GM13976 (cell line): Measurements from ENCODE around the gene COX7A1.

Experiments used
- DNase-seq: peaks from one replicate; pipeline ENCODE4 v3.0.0; 2012; ENCODE audit warnings: low spot score
- in situ Hi-C: fragments of 300-500 bp; cut with MboI; formaldehyde crosslinking; loops from one replicate; pipeline ENCODE4 v1.12.0; 2022; ENCODE audit warnings: low sequenced_read_pairs, mixed read lengths, inconsistent platforms; ENCODE audit not compliant: unreplicated experiment
- TF ChIP-seq, protein P1 (sequence below): IDR thresholded peaks from 2 replicates; pipeline ENCODE4 v1.5.1; 2012; ENCODE audit warnings: borderline replicate concordance, mild to moderate bottlenecking; ENCODE audit not compliant: insufficient read depth; ENCODE audit errors: extremely low read depth, missing control alignments, control extremely low read depth

Gene COX7A1

DNA sequence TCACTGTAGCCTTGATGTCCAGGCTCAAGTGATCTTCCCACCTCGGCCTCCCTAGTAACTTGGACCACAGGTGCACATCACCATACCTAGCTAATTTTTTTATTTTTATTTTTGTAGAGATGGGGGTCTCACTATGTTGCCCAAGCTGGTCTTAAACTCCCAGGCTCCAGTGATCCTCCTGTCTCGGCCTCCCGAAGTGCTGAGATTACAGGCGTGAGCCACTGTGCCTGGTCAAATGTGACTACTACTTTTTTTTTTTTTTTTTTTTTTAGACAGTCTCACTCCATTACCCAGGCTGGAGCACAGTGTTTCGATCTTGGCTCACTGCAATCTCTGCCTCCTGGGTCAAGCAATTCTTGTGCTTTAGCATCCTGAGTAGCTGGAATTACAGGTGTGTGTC, 20.6 kb upstream of the COX7A1 start:
- in situ Hi-C loops = no loop called here

DNA sequence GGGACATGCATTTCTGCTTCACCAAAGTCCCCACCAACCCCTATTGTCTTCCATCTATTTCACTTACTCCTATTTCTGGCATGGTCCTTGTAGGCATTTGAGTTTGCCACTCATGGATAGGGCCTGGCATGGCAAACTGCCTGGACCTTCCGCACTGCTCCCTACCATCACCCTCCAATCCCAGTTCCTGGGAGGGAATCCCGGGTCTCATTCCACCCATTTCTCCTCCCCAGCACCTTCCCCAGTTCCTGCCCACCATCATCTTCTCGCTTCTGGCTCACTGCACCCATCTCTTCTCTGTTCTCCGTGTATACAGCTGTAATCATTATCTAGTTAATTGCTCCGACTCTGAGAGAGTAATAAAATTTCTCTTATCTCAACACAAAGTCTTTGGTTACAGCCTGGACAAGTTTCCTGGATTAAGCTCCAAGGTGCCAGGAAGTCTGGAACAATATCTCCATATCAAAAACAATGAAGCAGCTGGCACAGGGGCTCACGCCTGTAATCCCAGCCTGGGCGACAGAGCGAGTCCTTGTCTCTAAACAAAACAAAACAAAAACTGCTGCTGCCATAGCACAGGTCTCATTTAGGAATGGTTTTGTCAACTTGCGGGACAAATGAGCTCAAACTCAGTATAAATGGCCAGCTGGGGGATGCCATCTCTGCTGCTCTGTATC, 17.0 kb upstream of the COX7A1 start:
- in situ Hi-C loops = no loop called here
- DNase-seq = no peak
- TF ChIP-seq, protein P1, sequence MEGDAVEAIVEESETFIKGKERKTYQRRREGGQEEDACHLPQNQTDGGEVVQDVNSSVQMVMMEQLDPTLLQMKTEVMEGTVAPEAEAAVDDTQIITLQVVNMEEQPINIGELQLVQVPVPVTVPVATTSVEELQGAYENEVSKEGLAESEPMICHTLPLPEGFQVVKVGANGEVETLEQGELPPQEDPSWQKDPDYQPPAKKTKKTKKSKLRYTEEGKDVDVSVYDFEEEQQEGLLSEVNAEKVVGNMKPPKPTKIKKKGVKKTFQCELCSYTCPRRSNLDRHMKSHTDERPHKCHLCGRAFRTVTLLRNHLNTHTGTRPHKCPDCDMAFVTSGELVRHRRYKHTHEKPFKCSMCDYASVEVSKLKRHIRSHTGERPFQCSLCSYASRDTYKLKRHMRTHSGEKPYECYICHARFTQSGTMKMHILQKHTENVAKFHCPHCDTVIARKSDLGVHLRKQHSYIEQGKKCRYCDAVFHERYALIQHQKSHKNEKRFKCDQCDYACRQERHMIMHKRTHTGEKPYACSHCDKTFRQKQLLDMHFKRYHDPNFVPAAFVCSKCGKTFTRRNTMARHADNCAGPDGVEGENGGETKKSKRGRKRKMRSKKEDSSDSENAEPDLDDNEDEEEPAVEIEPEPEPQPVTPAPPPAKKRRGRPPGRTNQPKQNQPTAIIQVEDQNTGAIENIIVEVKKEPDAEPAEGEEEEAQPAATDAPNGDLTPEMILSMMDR = no peak

More for the DNA sequence above, 20.6 kb upstream of the COX7A1 start:
- DNase-seq = no peak
- TF ChIP-seq, protein P1 = no peak

DNA sequence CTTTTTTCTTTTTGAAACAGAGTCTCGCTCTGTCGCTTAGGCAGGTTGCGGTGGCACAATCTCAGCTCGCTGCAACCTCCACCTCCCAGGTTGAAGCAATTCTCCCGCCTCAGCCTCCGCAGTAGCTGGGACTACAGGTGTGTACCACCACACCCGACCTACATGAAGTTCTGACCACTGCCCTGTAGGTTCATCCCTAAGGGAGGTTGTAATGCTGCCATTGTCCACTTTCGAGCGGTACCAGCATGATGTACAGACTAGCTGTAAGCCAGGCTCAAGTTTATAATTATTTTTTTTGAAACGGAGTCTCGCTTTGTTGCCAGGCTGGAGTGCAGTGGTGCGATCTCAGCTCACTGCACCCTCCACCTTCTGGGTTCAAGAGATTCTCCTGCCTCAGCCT, 11.6 kb upstream of the COX7A1 start:
- no peak for DNase-seq
- in situ Hi-C loops = no loop called here

DNA sequence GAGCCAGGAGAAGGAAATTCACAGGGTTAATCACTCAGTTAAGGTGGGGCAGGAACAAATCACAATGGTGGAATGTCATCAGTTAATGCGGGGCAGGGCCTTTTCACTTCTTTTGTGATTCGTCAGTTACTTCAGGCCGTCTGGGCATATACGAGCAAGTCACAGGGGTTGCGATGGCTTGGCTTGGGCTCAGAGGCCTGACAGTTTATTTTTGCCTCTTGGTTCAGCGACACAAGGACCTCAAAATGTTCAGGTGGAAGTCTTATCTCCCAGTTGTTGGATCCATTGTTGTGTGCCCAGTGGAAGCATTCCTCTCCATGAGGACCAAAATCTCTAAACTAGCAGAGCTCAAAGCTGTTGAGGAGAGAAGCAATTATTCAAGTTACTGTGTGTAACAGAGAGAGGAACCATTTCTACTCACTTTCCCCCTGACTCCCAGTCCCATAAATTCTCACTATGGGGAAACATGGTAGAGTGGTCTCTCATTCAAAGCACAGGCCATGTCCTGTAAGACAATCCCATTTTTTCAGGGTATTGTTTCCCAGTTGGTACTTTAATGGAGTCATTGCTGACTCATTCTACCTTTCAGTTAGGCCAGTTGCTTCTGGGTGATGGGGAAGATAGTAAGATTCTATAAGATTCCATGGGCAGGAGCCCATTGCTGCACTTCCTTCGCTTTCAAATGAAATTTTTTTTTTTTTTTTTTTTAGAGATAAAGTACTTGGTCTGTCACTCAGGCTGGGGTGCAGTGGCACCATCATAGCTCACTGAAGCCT, 8.8 kb upstream of the COX7A1 start:
- no peak for DNase-seq
- in situ Hi-C loops = no loop called here
- TF ChIP-seq, protein P1 = no peak

More for the DNA sequence above, 11.6 kb upstream of the COX7A1 start:
- TF ChIP-seq, protein P1 = no peak

DNA sequence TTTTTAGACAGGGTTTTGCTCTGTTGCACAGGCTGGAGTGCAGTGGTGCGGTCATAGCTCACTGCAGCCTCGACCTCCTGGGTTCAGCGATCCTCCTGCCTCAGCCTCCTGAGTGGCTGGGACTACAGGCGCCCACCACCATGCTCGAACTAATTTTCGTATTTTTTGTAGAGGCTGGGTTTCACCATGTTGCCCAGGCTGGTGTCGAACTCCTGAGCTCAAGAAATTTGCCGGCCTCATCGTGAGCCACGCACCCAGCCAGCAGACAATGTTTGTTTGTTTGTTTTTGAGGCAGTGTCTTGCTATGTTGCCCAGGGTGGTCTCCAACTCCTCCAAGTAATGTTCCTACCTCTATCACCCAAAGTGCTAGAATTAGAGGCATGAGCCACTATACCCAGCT, 879 bp upstream of the COX7A1 start:
- no peak for DNase-seq

DNA sequence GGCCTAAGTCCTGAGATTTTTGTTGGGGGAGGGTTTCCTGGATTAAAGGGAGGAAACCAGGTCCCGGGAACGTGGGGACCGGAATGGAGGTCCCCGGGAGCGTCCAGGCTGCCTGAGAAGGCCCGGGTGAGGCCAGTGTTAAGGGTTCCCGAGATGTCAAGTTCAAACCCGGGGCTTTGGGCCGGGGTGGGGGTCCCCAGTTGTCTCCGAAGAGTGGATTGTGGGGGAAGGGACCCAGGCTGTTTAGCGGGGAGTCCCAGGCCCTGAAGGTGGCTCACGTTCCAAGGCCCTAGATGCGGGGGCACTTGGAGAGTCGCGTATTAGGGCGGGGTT, 262 bp downstream of the COX7A1 start:
- TF ChIP-seq, protein P1 = no peak
- no peak for DNase-seq
- in situ Hi-C loops = no loop called here

More for the DNA sequence above, 879 bp upstream of the COX7A1 start:
- TF ChIP-seq, protein P1 = no peak
- in situ Hi-C loops = no loop called here
